ENCODE data around the gene RUBCN.
A peak's percentile ranks its signal among the peaks of the same experiment; 100 is the strongest.
"Not testable (repeated sequence)": the region's sequence is repeated elsewhere in the genome, so short reads cannot be mapped to it uniquely, and the experiment has no call there.

RUBCN gene

GRCh38 chr3:197647649-197648048 is 89.1 kb downstream of the RUBCN start:
- H3K4me1 ChIP-seq; H3K9me3 ChIP-seq; H3K4me3 ChIP-seq (ENCODE audit: low read depth, low read length); H3K36me3 ChIP-seq; DNase-seq; H3K27me3 ChIP-seq: not testable (repeated sequence)

DNA sequence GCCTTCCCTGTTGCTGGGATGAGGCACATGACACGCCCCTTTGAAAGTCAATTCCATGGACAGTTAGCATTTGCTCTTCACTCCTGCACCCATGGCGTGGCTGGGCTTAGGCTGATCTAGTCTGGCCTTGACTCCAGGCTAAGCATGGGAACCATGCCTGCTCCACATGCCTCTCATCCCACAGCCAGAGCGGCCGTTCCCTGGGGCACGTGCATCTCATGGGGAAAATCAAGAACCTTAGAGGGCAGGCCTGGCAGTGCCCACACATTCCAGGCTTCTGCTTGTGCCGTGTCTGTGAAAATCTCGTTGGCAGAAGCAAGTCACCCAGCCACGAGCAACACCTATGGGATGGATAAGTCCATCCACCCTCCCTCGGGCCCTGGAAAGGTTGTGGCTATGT is 89.5 kb downstream of the RUBCN start:
- not testable (repeated sequence) for H3K36me3 ChIP-seq; H3K4me1 ChIP-seq; H3K9me3 ChIP-seq; H3K27me3 ChIP-seq; H3K4me3 ChIP-seq (ENCODE audit: low read depth, low read length); DNase-seq

GRCh38 chr3:197646294-197646693 is 90.4 kb downstream of the RUBCN start:
- not testable (repeated sequence) for H3K4me1 ChIP-seq; H3K9me3 ChIP-seq; H3K36me3 ChIP-seq; H3K27me3 ChIP-seq; H3K4me3 ChIP-seq (ENCODE audit: low read depth, low read length); DNase-seq

- H3K27me3 ChIP-seq; H3K36me3 ChIP-seq; DNase-seq; H3K4me1 ChIP-seq; H3K9me3 ChIP-seq; H3K4me3 ChIP-seq (ENCODE audit: low read depth, low read length): not testable (repeated sequence)
Observed at GRCh38 chr3:197637556-197637955, 99.1 kb downstream of the RUBCN start.

DNA sequence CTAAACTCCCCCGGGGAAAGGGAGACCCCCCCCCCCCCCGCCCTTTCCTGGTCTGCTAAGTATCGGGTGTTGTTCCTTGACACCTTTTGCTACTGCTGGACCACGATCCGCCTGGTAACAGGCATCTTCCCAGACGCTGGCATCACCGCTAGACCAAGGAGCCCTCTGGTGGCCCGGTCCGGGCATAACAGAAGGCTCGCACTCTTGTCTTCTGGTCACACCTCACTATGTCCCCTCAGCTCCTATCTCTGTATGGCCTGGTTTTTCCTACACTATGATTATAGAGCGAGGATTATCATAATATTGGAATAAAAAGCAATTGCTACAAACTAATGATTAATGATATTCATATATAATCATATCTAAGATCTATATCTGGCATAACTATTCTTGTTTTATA is 104.7 kb downstream of the RUBCN start:
- H3K4me3 ChIP-seq (ENCODE audit: low read depth, low read length); H3K27me3 ChIP-seq; H3K4me1 ChIP-seq; H3K36me3 ChIP-seq; H3K9me3 ChIP-seq: not testable (repeated sequence)
- DNase-seq, result peak; percentile 43
- TF ChIP-seq, protein P1, sequence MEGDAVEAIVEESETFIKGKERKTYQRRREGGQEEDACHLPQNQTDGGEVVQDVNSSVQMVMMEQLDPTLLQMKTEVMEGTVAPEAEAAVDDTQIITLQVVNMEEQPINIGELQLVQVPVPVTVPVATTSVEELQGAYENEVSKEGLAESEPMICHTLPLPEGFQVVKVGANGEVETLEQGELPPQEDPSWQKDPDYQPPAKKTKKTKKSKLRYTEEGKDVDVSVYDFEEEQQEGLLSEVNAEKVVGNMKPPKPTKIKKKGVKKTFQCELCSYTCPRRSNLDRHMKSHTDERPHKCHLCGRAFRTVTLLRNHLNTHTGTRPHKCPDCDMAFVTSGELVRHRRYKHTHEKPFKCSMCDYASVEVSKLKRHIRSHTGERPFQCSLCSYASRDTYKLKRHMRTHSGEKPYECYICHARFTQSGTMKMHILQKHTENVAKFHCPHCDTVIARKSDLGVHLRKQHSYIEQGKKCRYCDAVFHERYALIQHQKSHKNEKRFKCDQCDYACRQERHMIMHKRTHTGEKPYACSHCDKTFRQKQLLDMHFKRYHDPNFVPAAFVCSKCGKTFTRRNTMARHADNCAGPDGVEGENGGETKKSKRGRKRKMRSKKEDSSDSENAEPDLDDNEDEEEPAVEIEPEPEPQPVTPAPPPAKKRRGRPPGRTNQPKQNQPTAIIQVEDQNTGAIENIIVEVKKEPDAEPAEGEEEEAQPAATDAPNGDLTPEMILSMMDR (IDR thresholded peaks at IDR 0.05; ENCODE audit: low read depth, low read length), result peak; percentile 45

- H3K27me3 ChIP-seq; H3K9me3 ChIP-seq; H3K36me3 ChIP-seq; DNase-seq; H3K4me3 ChIP-seq (ENCODE audit: low read depth, low read length); H3K4me1 ChIP-seq: not testable (repeated sequence)
Observed at GRCh38 chr3:197630766-197631165, 105.9 kb downstream of the RUBCN start.

GRCh38 chr3:197629286-197629685 is 107.4 kb downstream of the RUBCN start:
- not testable (repeated sequence) for H3K9me3 ChIP-seq; H3K4me1 ChIP-seq; DNase-seq; H3K27me3 ChIP-seq; H3K4me3 ChIP-seq (ENCODE audit: low read depth, low read length); H3K36me3 ChIP-seq

GRCh38 chr3:197627772-197628523 is 108.8 kb downstream of the RUBCN start:
- H3K36me3 ChIP-seq, H3K9me3 ChIP-seq, H3K27me3 ChIP-seq, H3K4me1 ChIP-seq: not testable (repeated sequence)
- peak overlapping the region; percentile 69 for H3K4me3 ChIP-seq (ENCODE audit: low read depth, low read length)
- DNase-seq, result peak; percentile 96

- peak overlapping the region; percentile 69 for H3K4me3 ChIP-seq (ENCODE audit: low read depth, low read length)
- DNase-seq, H3K27me3 ChIP-seq, H3K36me3 ChIP-seq, H3K9me3 ChIP-seq, H3K4me1 ChIP-seq: not testable (repeated sequence)
Observed at GRCh38 chr3:197627158-197627771, 109.4 kb downstream of the RUBCN start.

- not testable (repeated sequence) for H3K9me3 ChIP-seq, DNase-seq, H3K36me3 ChIP-seq, H3K27me3 ChIP-seq, H3K4me1 ChIP-seq
- peak overlapping the region; percentile 51 for H3K4me3 ChIP-seq (ENCODE audit: low read depth, low read length)
Observed at GRCh38 chr3:197626404-197627157, 110.1 kb downstream of the RUBCN start.

DNA sequence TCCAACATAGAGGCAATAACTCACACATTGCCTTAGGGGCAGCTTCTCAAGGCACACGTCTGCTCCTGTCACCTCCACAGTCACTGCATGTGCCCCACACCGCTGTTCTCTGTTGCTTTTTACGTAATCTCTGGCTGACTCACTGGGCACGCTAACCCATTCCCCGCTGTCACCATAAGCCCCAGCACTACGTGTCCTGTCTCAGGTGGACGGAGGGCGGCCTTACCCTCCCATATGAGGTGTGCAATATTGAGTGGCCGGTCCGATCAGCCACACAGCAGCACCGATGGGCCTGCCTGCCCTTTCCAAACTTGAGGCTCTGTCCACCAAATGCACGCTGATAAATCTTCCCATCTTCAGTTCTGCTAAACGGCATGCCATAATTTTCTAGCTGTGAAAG is 115.2 kb downstream of the RUBCN start:
- DNase-seq, H3K27me3 ChIP-seq: not testable (repeated sequence)

More for the DNA sequence above, 115.2 kb downstream of the RUBCN start:
- not testable (repeated sequence) for H3K4me1 ChIP-seq; H3K9me3 ChIP-seq; H3K4me3 ChIP-seq (ENCODE audit: low read depth, low read length)
- peaks cover 28% of the 10 kb centered on the region for H3K36me3 ChIP-seq
